HG03097 (cell line): ENCODE data around the gene TRIP12.
"Not testable (repeated sequence)": the region's sequence is repeated elsewhere in the genome, so short reads cannot be mapped to it uniquely, and the experiment has no call there.

Source experiments
- ATAC-seq: cut with Tn5 transposase; IDR thresholded peaks from one replicate; pipeline ENCODE4 v1.9.1; 2021; ENCODE audit not compliant: unreplicated experiment, low FRiP score

The TRIP12 gene

GRCh38 chr2:229921892-229922448 is at the start of gene TRIP12:
Gene TRIP12 (minus strand): TSS chr2:229922009. CDS start chr2:229880079, 41,930 bp downstream.
- peak; percentile 58 for ATAC-seq

- ATAC-seq = no peak
Observed at GRCh38 chr2:229971298-229971790, 49.5 kb upstream of the TRIP12 start.

GRCh38 chr2:229970406-229970805 is 48.6 kb upstream of the TRIP12 start:
- no peak for ATAC-seq

- no peak for ATAC-seq
Observed at GRCh38 chr2:229969921-229970320, 48.1 kb upstream of the TRIP12 start.

GRCh38 chr2:229963596-229963995 is 41.8 kb upstream of the TRIP12 start:
- ATAC-seq = not testable (repeated sequence)

GRCh38 chr2:229956491-229956890 is 34.7 kb upstream of the TRIP12 start:
- ATAC-seq = no peak

- no peak for ATAC-seq
Observed at GRCh38 chr2:229955663-229956062, 33.9 kb upstream of the TRIP12 start.

- ATAC-seq = no peak
Observed at GRCh38 chr2:229952256-229952835, 30.5 kb upstream of the TRIP12 start.

- ATAC-seq = no peak
Observed at GRCh38 chr2:229947544-229947943, 25.7 kb upstream of the TRIP12 start.

- ATAC-seq = no peak
Observed at GRCh38 chr2:229945975-229946374, 24.2 kb upstream of the TRIP12 start.

GRCh38 chr2:229943770-229944449 is 22.1 kb upstream of the TRIP12 start:
- no peak for ATAC-seq

- ATAC-seq = no peak
Observed at GRCh38 chr2:229943171-229943570, 21.4 kb upstream of the TRIP12 start.

GRCh38 chr2:229942671-229943070 is 20.9 kb upstream of the TRIP12 start:
- ATAC-seq = no peak

GRCh38 chr2:229937537-229937936 is 15.7 kb upstream of the TRIP12 start:
- no peak for ATAC-seq

- no peak for ATAC-seq
Observed at GRCh38 chr2:229931241-229931640, 9.4 kb upstream of the TRIP12 start.

- ATAC-seq = no peak
Observed at GRCh38 chr2:229930656-229931055, 8.8 kb upstream of the TRIP12 start.

GRCh38 chr2:229927817-229928321 is 6.1 kb upstream of the TRIP12 start:
- no peak for ATAC-seq

- ATAC-seq = no peak
Observed at GRCh38 chr2:229925201-229925600, 3.4 kb upstream of the TRIP12 start.

GRCh38 chr2:229924541-229924940 is 2.7 kb upstream of the TRIP12 start:
- not testable (repeated sequence) for ATAC-seq

- peak; percentile 56 for ATAC-seq
Observed at GRCh38 chr2:229922449-229923386, 909 bp upstream of the TRIP12 start, which contains the start of gene FBXO36. Gene FBXO36 (plus strand): TSS chr2:229922503. CDS start chr2:229922514, 11 bp downstream.
